Ishikawa (cell line): ENCODE measurements around the gene APPL2.

ENCODE experiments used
- CEBPB ChIP-seq: IDR thresholded peaks from 2 replicates; pipeline ENCODE4 v1.6.1; 2012
- EP300 ChIP-seq: IDR thresholded peaks from 2 replicates; pipeline ENCODE4 v1.6.1; 2012; ENCODE audit warnings: borderline replicate concordance
- RAD21 ChIP-seq: IDR thresholded peaks from 2 replicates; pipeline ENCODE4 v1.6.1; 2012; ENCODE audit warnings: low read depth
- YY1 ChIP-seq: IDR thresholded peaks from 2 replicates; pipeline ENCODE4 v1.6.1; 2012; ENCODE audit warnings: low read depth
- TF ChIP-seq, protein P1 (sequence below): IDR thresholded peaks from 2 replicates; pipeline ENCODE4 v1.6.1; 2012; ENCODE audit warnings: low read depth, mild to moderate bottlenecking

DNA sequence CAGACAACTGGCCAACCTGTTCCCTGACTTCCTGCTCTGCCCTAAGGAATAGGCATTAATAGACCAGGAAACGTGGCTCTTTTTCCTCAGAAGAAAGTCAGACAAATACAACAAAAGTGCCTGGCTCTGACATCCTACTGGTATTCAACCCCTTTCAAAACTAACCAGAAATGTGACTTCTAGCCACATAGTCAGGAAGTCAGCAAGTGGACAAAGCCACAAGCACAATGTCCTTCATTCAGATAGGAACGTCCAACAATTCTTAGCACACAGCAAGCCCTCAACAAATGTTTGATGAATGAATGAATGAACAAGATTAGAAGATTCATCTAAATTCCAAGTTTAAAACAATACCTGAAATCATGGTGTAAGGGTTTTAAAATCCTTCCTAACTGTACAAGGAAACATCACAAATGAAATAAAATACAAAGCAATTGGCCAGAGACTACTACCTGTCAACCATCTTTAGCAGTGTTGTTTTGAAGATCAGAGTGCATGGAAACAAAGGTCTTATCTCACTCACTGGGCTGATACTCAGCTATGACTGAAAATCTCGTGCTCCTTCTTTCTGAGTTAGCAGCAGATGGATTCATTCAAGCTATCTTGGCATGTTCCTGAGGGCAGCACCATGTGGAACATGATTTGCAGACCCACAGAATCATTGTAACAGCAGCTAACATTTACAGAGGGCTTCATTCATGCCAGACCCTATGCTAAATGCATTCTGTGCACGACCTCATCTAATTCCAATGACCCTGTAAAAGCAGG, 16.5 kb downstream of the APPL2 start:
- TF ChIP-seq RAD21 (no peak), CEBPB (no peak), EP300 (no peak), YY1 (no peak)
- TF ChIP-seq, protein P1, sequence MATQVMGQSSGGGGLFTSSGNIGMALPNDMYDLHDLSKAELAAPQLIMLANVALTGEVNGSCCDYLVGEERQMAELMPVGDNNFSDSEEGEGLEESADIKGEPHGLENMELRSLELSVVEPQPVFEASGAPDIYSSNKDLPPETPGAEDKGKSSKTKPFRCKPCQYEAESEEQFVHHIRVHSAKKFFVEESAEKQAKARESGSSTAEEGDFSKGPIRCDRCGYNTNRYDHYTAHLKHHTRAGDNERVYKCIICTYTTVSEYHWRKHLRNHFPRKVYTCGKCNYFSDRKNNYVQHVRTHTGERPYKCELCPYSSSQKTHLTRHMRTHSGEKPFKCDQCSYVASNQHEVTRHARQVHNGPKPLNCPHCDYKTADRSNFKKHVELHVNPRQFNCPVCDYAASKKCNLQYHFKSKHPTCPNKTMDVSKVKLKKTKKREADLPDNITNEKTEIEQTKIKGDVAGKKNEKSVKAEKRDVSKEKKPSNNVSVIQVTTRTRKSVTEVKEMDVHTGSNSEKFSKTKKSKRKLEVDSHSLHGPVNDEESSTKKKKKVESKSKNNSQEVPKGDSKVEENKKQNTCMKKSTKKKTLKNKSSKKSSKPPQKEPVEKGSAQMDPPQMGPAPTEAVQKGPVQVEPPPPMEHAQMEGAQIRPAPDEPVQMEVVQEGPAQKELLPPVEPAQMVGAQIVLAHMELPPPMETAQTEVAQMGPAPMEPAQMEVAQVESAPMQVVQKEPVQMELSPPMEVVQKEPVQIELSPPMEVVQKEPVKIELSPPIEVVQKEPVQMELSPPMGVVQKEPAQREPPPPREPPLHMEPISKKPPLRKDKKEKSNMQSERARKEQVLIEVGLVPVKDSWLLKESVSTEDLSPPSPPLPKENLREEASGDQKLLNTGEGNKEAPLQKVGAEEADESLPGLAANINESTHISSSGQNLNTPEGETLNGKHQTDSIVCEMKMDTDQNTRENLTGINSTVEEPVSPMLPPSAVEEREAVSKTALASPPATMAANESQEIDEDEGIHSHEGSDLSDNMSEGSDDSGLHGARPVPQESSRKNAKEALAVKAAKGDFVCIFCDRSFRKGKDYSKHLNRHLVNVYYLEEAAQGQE: no peak
